Right kidney (tissue), 1 donor: ENCODE results near the gene AURKAIP1.

ENCODE experiments used
- DNase-seq: peaks from one replicate; pipeline ENCODE4 v3.0.0-alpha.2; 2016

AURKAIP1 gene

DNA sequence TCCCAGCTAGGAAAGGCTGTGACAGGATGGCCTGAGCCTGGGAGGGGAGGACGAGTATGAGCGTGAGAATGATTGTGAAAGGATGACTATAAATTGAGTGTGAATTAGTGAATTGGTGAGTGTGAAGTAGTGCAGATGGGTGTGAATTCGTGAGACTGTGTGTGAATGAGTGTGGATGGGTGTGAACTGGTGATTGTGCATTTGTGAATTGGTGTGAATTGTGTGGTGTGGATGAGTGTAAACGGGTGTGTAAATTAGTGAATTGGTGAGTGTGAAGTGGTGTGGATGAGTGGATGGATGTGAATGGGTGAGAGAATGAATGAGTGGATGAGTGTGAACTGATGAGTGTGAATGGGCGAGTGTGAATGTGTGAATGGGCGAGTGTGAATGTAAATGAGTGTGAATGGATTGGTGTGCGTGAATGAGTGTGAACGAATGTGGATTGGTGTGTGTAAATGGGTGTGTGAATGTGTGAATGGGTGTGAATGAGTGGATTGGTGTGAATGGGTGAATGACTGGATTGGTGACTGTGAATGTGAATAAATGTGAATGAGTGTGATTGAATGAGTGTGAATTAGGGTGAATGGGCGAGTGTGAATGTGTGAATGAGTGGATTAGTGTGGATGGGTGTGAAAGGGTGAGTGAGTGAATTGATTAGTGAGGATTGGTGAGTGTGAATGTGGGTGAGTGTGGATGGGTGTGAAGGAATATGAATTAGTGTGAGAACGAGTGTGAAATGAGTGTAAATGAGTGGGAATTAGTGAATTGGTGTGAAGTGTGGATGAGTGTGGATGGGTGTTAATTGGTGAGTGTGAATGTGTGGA lies 8.9 kb downstream of the AURKAIP1 start:
- no peak for DNase-seq

DNA sequence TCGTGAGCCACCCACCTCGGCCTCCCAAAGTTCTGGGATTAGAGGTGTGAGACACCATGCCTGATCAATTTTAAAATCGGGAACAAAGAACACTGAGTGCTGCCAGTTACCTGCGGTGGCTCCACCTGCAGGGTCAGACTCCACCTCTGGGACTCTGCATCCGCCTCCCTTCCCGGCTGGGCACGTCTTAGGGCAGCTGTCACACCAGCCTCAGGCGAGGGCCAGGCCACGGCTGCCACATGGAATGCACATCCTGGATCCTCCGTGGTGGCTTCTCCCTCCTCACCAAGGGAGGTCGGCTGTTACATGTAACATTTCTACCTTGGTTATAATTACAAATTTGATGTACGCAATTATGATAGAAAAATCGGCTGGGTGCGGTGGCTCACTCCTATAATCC lies 10.7 kb downstream of the AURKAIP1 start:
- no peak for DNase-seq

DNA sequence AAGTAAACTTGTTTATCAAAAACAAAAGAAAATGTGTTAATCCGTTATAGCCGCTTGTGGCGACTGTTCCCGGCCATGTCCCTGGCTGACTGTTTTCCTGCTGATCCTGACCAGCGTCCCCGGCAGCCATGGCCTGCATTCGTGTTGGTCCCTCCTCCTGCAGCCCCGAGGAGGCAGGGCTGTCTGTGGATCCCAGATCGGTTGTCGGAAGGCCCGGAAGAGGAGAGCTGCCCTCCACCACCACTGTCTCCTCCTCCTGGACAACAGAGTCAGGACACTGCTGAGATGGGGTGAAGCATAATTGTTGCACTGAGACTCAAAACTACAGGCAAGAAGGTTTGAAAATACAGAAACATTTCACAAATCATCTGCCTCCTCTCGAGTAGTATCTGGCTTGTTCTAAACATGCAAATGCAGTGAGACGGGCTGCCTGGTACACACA lies 13.0 kb downstream of the AURKAIP1 start:
- DNase-seq = peak; percentile 53

DNA sequence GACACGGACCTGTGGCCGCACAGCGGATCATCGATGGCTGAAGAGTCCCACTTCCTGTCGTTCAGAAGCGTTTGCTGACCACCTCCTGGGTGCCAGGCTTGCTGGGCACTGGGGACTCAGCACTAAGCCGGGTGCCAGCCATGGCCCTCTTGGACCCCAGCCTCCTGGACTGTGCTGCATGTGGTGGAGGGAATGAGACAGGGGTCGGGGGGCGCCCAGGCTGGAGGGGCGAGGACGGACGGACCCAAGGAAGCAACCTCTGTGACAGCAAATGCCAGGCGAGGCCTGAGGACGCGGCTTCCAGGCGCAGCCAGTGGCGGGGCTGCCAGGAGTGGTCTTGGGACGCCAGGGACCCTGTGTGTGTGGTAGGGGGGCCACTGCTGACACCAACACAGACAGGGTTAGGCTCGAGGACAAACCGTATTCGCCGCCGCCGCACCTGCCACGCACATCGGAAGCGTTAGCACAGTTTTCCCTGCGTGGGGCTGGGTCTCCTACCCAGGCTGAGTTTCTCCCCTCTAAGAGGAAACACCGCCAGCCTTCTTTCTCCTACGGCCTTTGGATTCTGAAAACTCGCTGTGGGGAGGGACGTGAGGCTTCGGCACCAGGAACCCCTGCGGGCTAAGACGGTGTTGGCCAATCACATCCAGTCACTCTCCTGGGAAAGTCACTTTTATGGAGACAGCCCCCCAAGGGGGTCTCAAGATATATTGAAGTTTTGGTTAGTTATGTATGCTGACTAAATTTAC lies 13.6 kb downstream of the AURKAIP1 start:
- DNase-seq = no peak

DNA sequence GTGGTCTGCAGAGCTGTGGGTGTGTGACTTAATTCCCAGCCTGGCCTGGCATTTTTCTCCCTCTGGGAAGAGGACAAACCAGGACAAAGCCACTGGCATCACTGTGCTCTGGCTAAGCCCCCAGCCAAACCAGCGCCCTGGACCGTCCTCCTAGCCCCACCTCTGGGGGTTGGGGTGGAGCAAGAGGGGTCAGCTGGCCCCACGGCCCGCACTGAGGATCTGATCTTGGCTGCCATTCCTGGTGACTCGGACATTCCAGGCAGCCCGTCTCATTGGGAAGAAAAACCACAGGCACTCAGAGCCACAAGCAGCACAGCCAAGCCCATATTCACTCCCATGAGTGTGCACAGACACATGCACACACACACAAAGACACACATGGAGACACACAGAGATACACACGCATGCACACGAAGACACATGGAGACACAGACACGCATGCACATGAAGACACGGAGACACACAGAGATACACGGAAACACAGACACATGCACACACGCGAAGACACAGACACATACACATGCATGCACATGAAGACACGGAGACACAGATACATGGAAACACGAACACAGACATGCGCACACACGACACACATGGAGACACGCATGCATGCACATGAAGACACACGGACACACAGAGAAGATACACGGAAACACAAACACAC lies 14.4 kb downstream of the AURKAIP1 start:
- peak; percentile 44 for DNase-seq

DNA sequence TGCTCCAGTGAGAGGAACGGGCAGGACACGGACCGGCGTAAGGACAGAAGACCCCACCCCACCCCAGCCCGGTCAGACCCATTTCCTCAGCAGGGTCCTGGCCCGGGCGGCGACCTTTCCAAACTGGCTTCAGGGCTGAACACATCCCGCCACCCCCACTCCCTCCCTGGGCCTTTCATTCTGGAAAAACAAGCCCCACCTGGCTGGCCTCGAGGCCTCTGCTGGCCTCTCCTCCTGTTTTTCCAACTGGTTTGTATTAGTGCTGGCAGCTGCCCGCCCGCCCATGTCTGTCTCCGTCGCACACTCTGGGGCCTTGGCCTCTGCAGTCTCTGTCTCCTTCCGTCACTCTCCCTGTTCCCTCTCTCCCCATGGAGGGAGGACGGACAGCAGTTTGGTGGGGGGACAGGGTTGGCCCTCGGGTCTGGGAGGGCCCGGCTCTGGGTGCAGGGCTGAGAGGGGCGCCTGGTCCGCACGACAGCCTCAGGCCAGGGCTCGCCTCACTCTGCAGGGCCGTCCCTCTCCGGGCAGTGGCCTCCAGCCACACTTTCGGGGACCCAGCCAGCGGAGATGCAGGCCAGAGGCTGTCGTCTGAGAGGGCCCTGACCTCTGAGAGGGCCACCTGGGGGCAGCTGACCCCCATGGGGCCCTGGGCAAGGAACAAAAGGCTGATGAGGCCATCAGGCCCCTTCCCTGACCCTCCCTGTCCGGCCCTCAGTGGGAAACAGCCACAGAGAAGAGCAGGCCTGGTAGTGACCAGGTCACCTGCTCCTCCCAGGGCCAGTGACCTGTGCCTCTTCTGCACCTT lies 15.1 kb downstream of the AURKAIP1 start:
- DNase-seq = peak; percentile 79

DNA sequence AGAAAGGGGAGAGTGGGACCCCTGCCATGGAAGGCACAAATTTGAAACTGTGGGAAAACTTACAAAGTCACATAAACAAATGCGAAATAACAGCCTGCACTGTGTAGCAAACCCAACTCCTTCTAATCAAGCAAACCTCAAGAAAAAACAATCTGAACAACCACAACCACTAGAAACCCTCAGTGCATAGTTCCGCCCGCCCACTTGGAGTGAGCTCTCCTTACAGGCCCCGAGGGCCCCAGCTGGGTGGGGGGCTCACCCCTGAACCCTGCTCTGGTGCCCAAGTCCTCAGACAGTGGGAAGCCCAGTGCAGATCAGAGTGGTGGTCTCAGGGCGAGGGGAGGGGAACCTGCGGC lies 15.7 kb downstream of the AURKAIP1 start:
- DNase-seq = peak; percentile 76

DNA sequence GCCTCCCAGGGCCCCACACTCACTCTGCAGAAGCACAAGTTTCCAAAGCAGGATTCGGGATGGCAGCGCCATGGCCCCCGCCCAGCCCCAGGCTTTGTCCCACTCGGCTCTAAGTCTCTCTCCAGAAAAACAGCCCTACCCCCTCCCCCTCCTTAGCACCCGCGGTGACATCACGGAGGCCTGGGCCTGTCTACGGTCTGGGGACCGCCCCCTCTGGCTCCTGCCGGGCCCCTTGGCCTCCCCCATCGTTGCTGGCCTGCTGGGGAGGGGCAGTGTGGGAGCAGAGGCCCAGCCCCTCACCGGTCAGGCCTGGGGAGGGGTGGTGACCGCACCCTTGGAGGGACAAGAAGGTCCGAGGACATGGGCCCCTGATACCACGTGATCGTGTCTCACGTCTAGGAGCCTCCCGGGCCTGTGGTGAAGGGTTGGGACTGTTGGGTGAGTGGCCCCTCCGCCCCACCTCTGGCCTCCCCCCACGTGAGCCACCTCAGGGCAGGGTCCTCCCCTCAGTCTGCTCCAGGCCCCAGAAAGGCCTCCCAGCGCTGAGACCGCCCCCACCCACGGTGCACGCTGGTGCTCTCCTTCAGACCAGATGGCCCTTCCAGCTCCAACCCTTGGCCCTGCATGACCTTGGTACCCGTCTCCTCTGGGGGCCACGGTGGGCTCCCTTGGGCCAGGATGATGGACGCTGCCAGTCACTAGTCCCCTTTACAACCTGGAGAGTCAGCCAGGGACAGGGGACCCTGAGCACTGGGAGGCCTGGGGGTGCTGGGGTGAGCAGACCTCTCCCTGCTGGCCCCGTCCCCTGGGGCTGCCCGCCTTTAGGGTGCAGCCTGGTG lies 16.4 kb downstream of the AURKAIP1 start, which contains the start of gene MXRA8:
TSS of gene MXRA8 (minus strand) at position 123 of the 839 bp plus-strand sequence. CDS start at position 72, 51 bp downstream.
- DNase-seq = peak; percentile 71

DNA sequence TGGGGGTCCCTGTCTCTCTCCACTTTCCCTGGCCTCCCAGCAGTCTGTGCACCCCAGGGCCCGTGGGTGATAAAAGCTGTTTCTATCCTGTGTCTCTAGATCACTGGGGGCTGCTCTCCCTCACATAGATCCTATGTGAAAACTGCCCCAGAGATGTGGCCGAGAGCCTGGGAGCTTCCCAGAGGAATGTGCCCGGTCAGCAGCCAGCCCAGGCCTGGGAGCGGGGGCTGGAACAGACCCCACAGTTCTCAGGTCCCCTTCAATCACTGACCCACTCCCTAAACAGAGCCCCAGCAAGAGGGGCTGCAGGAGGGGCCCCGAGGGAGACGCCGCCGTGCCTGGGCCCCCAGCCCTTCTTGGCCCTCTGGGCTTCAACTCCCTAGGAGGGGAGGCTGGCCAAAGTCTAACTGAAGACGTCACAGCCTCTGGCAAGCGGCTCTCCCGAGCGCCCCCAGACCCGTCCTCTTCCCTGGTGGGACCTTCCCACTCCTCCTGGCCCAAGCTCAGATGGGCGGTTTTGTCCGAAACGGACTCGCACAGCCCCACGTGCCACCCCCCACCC lies 17.1 kb downstream of the AURKAIP1 start:
- DNase-seq = peak; percentile 81

DNA sequence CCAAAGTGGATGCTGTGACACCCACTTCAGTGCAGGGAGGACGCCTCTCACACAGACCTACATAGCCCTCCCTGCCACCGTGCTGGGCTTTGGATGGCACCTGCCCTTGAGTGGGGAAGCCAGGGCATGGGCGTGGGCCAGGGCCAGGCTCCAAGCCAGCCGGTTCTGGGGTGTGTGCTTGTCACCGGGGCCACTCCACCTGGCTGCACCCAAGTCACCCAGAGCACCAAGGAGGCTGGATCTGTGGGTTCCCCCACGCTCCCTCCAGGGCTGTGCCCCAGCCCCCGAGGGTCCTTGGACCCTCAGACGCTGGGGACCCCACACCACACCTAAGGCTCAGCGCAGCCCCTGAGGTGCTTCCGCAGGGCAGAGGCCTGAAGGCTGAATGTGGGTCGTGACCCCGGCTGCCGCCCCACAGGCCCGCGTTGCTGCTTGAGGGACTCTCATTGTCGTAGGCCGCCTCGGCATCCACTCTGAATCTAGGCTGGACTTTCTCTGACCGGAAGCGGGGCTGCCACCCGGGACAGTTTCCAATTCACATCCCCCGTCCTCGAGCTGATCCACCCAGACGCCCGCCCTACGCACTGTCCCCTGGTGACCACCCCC lies 18.1 kb downstream of the AURKAIP1 start:
- no peak for DNase-seq

DNA sequence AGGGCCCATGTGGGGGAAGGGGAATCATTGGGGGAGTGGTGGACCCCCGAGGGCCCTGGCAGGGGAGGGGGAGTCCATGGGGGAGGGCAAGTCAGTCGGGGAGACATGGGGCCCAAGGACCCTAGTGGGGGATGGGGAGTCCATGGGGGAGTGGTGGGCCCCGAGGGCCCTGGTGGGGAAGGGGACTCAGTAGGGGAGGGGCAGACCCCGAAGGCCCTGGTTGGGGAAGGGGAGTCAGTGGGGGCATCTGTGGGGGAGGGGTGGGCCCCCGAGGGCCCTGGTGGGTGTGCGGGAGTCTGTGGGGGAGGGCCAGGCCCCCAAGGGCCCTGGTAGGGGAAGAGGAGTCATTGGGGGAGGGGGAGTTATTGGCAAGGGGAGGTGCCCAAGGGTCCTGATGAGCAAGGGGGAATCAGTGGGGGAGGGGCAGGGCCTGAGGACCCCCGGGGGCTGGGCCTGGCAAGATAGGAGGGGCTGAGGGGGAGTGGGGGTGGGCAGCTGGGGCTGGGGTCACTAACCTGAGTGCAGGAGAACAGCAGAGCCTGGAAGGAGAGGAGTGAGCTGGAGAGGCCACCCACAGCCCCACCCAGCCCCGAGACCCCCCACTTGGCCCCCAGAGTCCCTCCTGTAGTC lies 18.7 kb downstream of the AURKAIP1 start:
- no peak for DNase-seq

DNA sequence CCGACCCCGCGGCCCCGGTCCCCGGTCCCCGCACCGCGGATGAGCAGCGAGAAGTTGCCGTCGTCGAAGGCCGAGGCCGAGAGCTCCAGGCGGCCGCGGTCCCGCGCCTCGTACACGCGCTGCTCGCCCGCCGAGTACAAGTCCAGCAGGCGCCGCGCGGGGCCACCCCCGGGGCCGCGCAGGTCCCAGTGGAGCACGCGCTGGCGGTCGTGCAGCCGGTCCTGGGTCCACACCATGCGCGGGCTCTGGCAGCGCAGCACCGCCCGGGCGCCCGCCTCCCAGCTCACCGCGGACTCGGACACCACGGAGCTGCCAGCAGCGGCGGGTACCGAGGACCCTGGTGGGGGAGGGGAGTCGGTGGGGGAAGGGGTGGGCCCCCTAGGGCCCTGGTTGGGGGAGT lies 19.6 kb downstream of the AURKAIP1 start:
- peak; percentile 50 for DNase-seq

DNA sequence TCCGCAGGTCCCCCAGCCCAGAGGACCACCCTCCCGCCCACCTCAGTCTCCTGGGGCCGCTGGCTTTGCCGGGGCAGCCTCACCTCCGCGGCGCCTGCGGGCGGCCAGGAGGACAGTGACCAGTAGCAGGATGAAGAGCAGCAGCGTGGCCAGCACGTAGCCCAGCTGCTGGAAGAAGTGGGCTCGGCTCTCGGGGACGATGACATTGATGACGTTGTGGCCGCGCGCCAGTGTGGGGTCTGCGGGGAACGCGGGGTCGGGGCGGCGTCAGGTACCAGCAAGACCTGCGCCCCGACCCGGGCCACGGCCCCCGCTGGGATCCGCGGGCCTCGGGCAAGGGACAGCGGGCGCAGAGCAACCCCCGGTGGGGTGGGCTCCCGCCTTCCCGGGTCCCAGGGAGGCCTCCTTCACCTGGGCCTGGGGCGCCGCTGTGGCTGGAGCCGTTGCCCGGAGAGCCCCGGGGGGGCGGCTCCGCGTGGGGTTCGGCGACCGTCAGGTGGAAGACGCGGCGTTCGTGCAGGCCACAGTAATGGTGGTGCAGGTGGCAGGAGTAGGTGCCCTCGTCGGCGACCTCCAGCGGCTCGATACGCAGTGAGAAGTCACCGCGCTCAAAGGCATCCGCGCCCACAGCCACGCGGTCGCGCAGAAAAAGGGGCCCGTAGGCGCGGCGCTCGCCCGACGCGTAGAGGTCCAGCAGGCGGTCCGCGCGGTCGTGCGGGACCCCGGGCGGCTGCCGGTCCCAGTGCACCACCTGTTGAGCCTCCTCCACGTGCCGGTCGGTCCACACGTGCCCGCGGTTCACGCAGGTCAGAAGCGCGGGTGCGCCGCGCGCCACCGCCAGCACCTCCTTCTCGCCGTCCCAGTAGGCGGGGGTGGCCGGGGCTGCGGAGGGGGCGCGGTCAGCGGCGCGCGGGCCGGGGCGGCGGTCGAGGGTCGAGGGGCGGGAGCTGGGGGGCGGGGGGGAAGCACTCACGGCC lies 20.4 kb downstream of the AURKAIP1 start:
- peak; percentile 63 for DNase-seq

DNA sequence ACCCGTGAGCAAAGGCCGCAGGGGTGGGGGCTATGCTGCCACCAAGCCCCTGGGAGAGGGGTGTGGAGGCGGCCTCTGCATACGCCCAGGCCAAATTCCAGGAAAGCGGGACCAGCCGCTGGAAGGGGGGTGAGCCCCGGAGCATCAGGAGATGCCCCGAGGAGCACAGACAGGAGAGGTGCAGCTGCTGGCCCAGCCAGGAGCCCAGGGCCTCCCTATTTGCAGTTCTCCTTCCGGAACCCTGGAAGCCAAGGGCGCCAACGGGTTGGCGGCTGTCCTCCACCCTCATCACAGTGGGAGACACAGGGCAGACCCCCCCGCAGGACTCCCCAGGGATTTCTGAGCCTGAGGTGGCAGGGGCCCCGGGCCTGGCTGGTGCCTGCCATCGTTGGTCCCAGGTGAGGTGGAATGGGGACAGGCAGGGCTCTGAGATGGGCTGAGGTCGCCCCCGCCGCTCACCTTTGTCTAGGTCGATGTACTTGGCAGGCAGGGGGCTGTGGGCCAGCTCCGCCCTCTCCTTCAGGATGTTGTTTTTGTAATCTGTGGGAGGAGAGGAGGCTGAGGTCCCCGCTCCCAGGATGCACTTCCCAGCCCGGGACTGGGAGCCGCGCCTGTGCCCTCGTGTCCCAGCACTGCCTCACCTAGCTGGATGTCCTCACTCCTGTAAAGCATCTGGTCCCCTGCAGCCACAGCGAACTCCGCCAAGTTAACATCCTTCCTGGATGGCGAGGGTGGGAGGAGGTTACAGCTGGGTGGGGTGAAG lies 21.4 kb downstream of the AURKAIP1 start:
- DNase-seq = peak; percentile 58

DNA sequence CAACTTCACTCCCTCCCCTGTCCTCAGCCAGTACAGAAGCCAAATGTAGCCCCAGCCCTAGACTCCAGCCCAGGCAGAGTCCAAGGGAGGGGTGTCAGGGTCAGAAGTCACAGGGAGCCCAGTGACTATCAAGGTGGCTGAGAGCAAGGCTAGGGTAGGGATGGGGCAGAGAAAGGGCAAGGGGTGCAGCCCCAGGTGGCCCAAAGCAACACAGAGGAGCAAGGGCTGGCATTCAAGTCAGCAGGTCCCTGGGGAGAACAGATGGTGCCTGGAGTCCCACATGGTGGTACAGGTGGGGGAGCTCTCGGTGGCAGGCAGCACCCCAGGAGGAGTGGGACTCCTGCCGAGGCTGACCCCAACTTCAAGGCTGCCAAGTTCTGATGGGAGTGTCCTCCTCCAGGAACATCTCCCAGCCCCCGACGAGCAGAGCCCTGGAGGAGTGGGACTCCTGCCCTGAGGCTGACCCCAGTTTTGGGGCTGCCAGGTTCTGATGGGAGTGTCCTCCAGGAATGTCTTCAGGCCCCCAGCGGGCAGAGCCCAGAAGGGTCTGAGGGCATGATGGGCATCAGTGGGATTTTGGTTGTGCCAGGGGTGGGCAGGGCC lies 22.1 kb downstream of the AURKAIP1 start:
- DNase-seq = no peak

DNA sequence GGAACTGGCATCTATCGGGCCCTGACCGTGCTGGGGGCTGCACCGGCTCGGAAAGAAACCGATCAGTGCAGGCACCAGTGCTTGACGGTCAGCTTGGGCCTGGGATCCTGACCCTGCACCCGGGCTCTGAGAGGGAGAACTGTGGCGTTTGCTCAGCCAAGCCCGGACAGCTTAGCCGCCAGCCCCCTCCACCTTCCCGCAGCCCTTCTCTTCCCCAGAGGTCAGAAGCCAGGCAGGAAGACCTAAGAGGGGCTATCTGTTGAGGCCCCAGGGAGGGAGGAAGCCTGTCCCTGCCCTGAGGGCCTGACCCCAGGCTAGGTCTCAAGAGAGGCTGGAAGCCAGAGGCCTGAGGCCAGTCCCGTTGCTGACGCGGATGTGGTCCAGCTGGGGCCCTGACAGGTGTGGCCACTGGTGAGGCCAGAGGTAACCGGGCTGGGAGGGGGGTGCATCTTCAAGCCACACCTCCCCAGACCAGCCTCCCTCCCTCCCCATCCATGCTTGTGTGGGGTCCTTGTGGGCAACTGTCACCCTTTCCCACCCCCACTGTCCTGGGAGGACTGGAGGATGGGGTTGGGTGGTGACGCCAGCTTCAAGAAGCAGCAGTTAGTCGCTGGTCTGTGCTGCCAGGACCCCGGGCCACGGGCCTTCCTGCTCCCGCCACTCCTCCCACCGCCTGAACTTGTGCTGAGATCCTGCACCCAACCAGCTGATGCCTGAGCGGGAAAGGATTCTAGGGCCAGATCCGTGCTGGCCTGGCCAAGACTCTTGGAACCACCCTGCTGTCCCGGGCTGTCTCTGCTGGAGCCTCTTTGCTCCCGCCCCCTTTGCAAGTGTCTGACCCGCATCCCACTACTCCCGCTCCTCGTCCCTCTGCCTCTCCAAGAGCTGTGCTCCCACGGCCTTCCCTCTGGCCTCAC lies 23.2 kb downstream of the AURKAIP1 start:
- peak; percentile 47 for DNase-seq
